CD4-positive, alpha-beta memory T cell (primary cell): ENCODE data around the gene IFITM1. TPM values are rescaled to one million over a fixed set of nuclear protein-coding genes. Genes with fewer than 3 reads are reported as not detected.
"Not testable (repeated sequence)": the region's sequence is repeated elsewhere in the genome, so short reads cannot be mapped to it uniquely, and the experiment has no call there.

Experiments
- CTCF ChIA-PET: fragments of 350-600 bp; sonication (Branson Sonifier 250); formaldehyde crosslinking; loops from one replicate; lab custom pipeline; 2021; ENCODE audit warnings: inconsistent platforms; ENCODE audit not compliant: partially characterized antibody; lab: Charles Lee
- POLR2A ChIA-PET: fragments of 350-600 bp; sonication (Branson Sonifier 250); formaldehyde crosslinking; loops from one replicate; lab custom pipeline; 2021; ENCODE audit not compliant: partially characterized antibody; lab: Charles Lee
- DNase-seq, 5 donors: peaks; one replicate each; pipeline versions ENCODE4 v3.0.0 to v3.0.0-alpha.2; 2020 to 2022; ENCODE audit warnings: mixed read lengths in 1 of 5
- H3K27ac ChIP-seq: one replicate; pipeline ENCODE4 v1.7.0; 2013; ENCODE audit warnings: low read depth, low read length
- H3K27me3 ChIP-seq: 2 replicates; pipeline ENCODE4 v1.7.0; 2013; ENCODE audit warnings: mild to moderate bottlenecking, low read length, moderate library complexity; ENCODE audit not compliant: insufficient read depth
- H3K36me3 ChIP-seq: 2 replicates; pipeline ENCODE4 v1.7.0; 2013; ENCODE audit warnings: mild to moderate bottlenecking, low read length, moderate library complexity; ENCODE audit not compliant: insufficient read depth
- H3K4me1 ChIP-seq: 2 replicates; pipeline ENCODE4 v1.7.0; 2013; ENCODE audit warnings: mild to moderate bottlenecking, low read length, moderate library complexity; ENCODE audit not compliant: insufficient read depth
- H3K4me3 ChIP-seq, 2 donors: one replicate each; pipeline ENCODE4 v1.7.0; 2013; ENCODE audit warnings: low read length in 2 of 2, mild to moderate bottlenecking in 1 of 2
- H3K9me3 ChIP-seq, 2 donors: one replicate each; pipeline ENCODE4 v1.7.0; 2013; ENCODE audit warnings: low read length in 2 of 2, control low read depth in 1 of 2; ENCODE audit not compliant: control insufficient read depth in 1 of 2
- H3K27ac Mint-ChIP-seq, 7 donors: one replicate each; pipeline ENCODE4 v1.8.0; 2020 to 2021; ENCODE audit warnings: mixed read lengths in 7 of 7, mild to moderate bottlenecking in 6 of 7, inconsistent platforms in 3 of 7, moderate library complexity in 3 of 7
- H3K27me3 Mint-ChIP-seq, 2 donors: one replicate each; pipeline ENCODE4 v1.8.0; 2020 to 2021; ENCODE audit warnings: mixed read lengths in 2 of 2
- H3K36me3 Mint-ChIP-seq, 2 donors: one replicate each; pipeline ENCODE4 v1.8.0; 2020 to 2021; ENCODE audit warnings: mixed read lengths in 2 of 2, inconsistent platforms in 1 of 2, mild to moderate bottlenecking in 1 of 2
- H3K4me1 Mint-ChIP-seq, 4 donors: one replicate each; pipeline ENCODE4 v1.8.0; 2020 to 2021; ENCODE audit warnings: mixed read lengths in 4 of 4, mild to moderate bottlenecking in 1 of 4
- H3K4me3 Mint-ChIP-seq, 8 donors: one replicate each; pipeline ENCODE4 v1.8.0; 2020 to 2021; ENCODE audit warnings: mixed read lengths in 8 of 8, mild to moderate bottlenecking in 7 of 8, moderate library complexity in 6 of 8, inconsistent platforms in 3 of 8
- H3K9me3 Mint-ChIP-seq, 8 donors: one replicate each; pipeline ENCODE4 v1.8.0; 2020 to 2021; ENCODE audit warnings: mixed read lengths in 8 of 8, mild to moderate bottlenecking in 5 of 8, inconsistent platforms in 3 of 8, moderate library complexity in 1 of 8
- intact Hi-C: fragments of 100-400 bp; cut with micrococcal nuclease; formaldehyde crosslinking; loops from one replicate; pipeline ENCODE4 v1.15.1; 2023
- polyA plus RNA-seq, 2 donors: library from polyadenylated mRNA; unstranded; fragments of 300-500 nt; fragmentation: Illumina TruSeq; gene quantifications; one replicate each; pipeline ENCODE4 v1.2.3, GENCODE V29; 2021
- total RNA-seq, 2 experiments: library from RNA; stranded (reverse); gene quantifications; one replicate each; pipeline ENCODE4 v1.2.3, GENCODE V29; 2021

The IFITM1 gene
- total and polyA plus RNA-seq, 4 experiments from 2014 or later, result 119 to 2,173 (median 1,097) TPM

- H3K4me3 ChIP-seq, result peak overlapping the region; percentile 59 to 91
- H3K27ac ChIP-seq, result peak overlapping the region; percentile 76
- H3K27me3 Mint-ChIP-seq, result no peaks in the 10 kb centered on the region
- ChIA-PET CTCF (interaction anchor here (2.7 to 4.0 kb wide), 7 partner anchors 10 to 134 kb away, joined by 12 to 46 read pairs (median 23); no protein-coding TSS in a partner anchor), POLR2A (interaction anchor here (0.6 to 7.2 kb wide), 24 partner anchors 9 to 191 kb away, joined by 3 to 66 read pairs (median 8); partner anchors contain the start of genes ANO9, BET1L, IFITM2 and PGGHG)
- intact Hi-C loops, result loop anchor here (2.0 kb wide), 3 partner anchors 65 to 109 kb away; partner anchors contain the start of genes BET1L and RIC8A
- peaks cover 0 to 2% (median 0%) of the 10 kb centered on the region in 8 donors for H3K9me3 Mint-ChIP-seq
- H3K27me3 ChIP-seq, result no peaks in the 10 kb centered on the region
- H3K9me3 ChIP-seq, result no peaks in the 10 kb centered on the region
- peaks cover 36% of the 10 kb centered on the region for H3K4me1 ChIP-seq
- peaks cover 27 to 42% of the 10 kb centered on the region in 2 donors for H3K36me3 Mint-ChIP-seq
- H3K27ac Mint-ChIP-seq, result peak overlapping the region; percentile 82 to 100 (median 98)
- peak overlapping the region; percentile 92 to 99 (median 98) for H3K4me3 Mint-ChIP-seq
- H3K36me3 ChIP-seq, result peaks cover 8% of the 10 kb centered on the region
- no peak for DNase-seq
- peaks cover 28 to 59% (median 38%) of the 10 kb centered on the region in 4 donors for H3K4me1 Mint-ChIP-seq
Observed at GRCh38 chr11:315516-315994, 1.7 kb downstream of the IFITM1 start.

- peaks cover 36% of the 10 kb centered on the region for H3K4me1 ChIP-seq
- H3K27ac ChIP-seq, result peak overlapping the region; percentile 76
- POLR2A ChIA-PET, result interaction anchor here (0.7 to 7.2 kb wide), 28 partner anchors 10 to 221 kb away, joined by 3 to 66 read pairs (median 6); partner anchors contain the start of genes ANO9, BET1L, IFITM2 and IFITM5
- CTCF ChIA-PET, result interaction anchor here (0.8 to 4.0 kb wide), 12 partner anchors 11 to 135 kb away, joined by 3 to 46 read pairs (median 13); partner anchors contain the start of gene PGGHG
- H3K4me1 Mint-ChIP-seq, result peaks cover 30 to 61% (median 40%) of the 10 kb centered on the region in 4 donors
- H3K36me3 Mint-ChIP-seq, result peaks cover 27 to 42% of the 10 kb centered on the region in 2 donors
- H3K9me3 Mint-ChIP-seq, result peaks cover 0 to 2% (median 0%) of the 10 kb centered on the region in 8 donors
- DNase-seq, result peak in 3 of 5 donors; percentile 43 to 65 (median 51)
- intact Hi-C loops, result loop anchor here (2.0 kb wide), 1 partner anchor 47 kb away; no protein-coding TSS in a partner anchor
- peak overlapping the region; percentile 89 to 99 (median 97) for H3K27ac Mint-ChIP-seq
- no peaks in the 10 kb centered on the region for H3K9me3 ChIP-seq
- H3K27me3 ChIP-seq, result no peaks in the 10 kb centered on the region
- no peaks in the 10 kb centered on the region for H3K27me3 Mint-ChIP-seq
- peaks cover 8% of the 10 kb centered on the region for H3K36me3 ChIP-seq
- peak overlapping the region; percentile 59 to 91 for H3K4me3 ChIP-seq
- H3K4me3 Mint-ChIP-seq, result peak overlapping the region; percentile 90 to 99 (median 95)
Observed at GRCh38 chr11:316031-316701, 2.3 kb downstream of the IFITM1 start.

GRCh38 chr11:316891-317301 lies 3.1 kb downstream of the IFITM1 start:
- no peaks in the 10 kb centered on the region for H3K9me3 ChIP-seq
- peaks cover 8% of the 10 kb centered on the region for H3K36me3 ChIP-seq
- DNase-seq, result peak in 2 of 5 donors; percentile 29 to 34
- no peaks in the 10 kb centered on the region for H3K27me3 ChIP-seq
- peak overlapping the region; percentile 76 for H3K27ac ChIP-seq
- H3K4me1 Mint-ChIP-seq, result peaks cover 28 to 57% (median 38%) of the 10 kb centered on the region in 4 donors
- peak overlapping the region; percentile 59 to 91 for H3K4me3 ChIP-seq
- H3K9me3 Mint-ChIP-seq, result peaks cover 0 to 2% (median 0%) of the 10 kb centered on the region in 8 donors
- ChIA-PET CTCF (interaction anchor here (0.6 to 4.0 kb wide), 18 partner anchors 8 to 201 kb away, joined by 3 to 46 read pairs (median 5); partner anchors contain the start of genes IFITM2, IFITM5 and PGGHG), POLR2A (interaction anchor here (0.7 to 7.2 kb wide), 24 partner anchors 8 to 220 kb away, joined by 3 to 66 read pairs (median 4); partner anchors contain the start of genes BET1L, IFITM2, IFITM5 and LRRC56)
- H3K27ac Mint-ChIP-seq, result peak overlapping the region; percentile 89 to 99 (median 97)
- H3K27me3 Mint-ChIP-seq, result no peaks in the 10 kb centered on the region
- intact Hi-C loops, result loop anchor here (2.0 kb wide), 1 partner anchor 48 kb away; no protein-coding TSS in a partner anchor
- peaks cover 34% of the 10 kb centered on the region for H3K4me1 ChIP-seq
- H3K36me3 Mint-ChIP-seq, result peaks cover 27 to 38% of the 10 kb centered on the region in 2 donors
- H3K4me3 Mint-ChIP-seq, result peak overlapping the region; percentile 90 to 99 (median 95)

GRCh38 chr11:317668-318404 lies 4.0 kb downstream of the IFITM1 start:
- ChIA-PET CTCF (interaction anchor here (0.7 to 4.0 kb wide), 15 partner anchors 9 to 200 kb away, joined by 3 to 46 read pairs (median 12); partner anchors contain the start of genes IFITM2, IFITM5 and PGGHG), POLR2A (interaction anchor here (0.7 to 7.2 kb wide), 20 partner anchors 8 to 130 kb away, joined by 3 to 66 read pairs (median 8); partner anchors contain the start of genes BET1L, IFITM2, IFITM5 and PGGHG)
- H3K36me3 ChIP-seq, H3K9me3 ChIP-seq, H3K27me3 ChIP-seq, H3K27me3 Mint-ChIP-seq, H3K9me3 Mint-ChIP-seq: not testable (repeated sequence)
- DNase-seq, result peak in 1 of 5 donors; percentile 8
- Mint-ChIP-seq H3K27ac (peak overlapping the region; percentile 89 to 99 (median 97)), H3K36me3 (peaks cover 27 to 36% of the 10 kb centered on the region in 2 donors), H3K4me1 (peaks cover 24 to 49% (median 31%) of the 10 kb centered on the region in 4 donors), H3K4me3 (peak overlapping the region; percentile 90 to 99 (median 95))
- intact Hi-C loops, result loop anchor here (2.0 kb wide), 1 partner anchor 49 kb away; no protein-coding TSS in a partner anchor
- Histone ChIP-seq H3K27ac (peak overlapping the region; percentile 76), H3K4me1 (peaks cover 24% of the 10 kb centered on the region), H3K4me3 (peak overlapping the region; percentile 59 to 91)

DNA sequence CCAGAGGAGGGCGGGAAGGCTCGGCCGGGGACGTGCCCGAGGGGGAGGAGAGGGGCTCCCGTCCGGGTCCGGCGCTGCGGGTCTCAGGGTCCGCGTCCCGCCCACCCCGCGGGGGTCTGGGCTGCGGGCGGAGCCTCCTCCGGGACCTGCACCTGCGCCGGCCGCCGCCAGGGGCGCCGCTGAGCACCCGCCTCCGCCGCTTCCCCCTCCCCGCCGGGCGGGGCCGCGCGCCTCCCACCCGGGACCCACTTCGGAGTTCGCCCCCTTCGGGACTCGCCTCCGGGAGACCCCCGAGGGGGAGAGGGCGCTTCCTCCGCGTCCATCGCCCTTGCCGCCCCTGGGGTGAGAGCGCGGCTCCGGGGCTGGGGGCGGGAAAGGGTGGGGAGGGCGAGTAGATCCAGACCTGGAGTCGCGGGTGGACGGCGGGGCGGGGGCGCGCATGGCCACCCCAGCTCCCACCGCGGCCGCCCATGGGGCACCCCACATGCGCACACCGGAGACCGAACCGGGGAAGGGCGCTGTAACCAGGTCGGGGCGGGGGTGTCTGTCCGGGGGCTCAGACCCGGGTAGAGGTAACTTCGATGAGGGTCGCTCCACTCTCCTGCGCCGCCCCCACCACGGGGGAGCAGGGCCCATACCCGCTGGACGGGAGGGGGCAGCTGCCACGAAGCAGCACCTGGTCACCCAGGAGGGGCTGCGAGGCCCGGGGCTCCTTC lies 4.7 kb downstream of the IFITM1 start:
- H3K36me3 ChIP-seq, H3K27ac Mint-ChIP-seq, H3K9me3 Mint-ChIP-seq, DNase-seq, H3K27me3 ChIP-seq, H3K27me3 Mint-ChIP-seq, intact Hi-C loops, H3K9me3 ChIP-seq: not testable (repeated sequence)
- Mint-ChIP-seq H3K4me1 (peaks cover 19 to 42% (median 26%) of the 10 kb centered on the region in 4 donors), H3K36me3 (peaks cover 27 to 33% of the 10 kb centered on the region in 2 donors), H3K4me3 (peak overlapping the region in 2 of 8 donors; percentile 83 to 84)
- Histone ChIP-seq H3K4me1 (peaks cover 17% of the 10 kb centered on the region), H3K4me3 (peak overlapping the region in 1 of 2 donors; percentile 19), H3K27ac (peak overlapping the region; percentile 76)
- ChIA-PET CTCF (interaction anchor here (1.2 to 4.0 kb wide), 7 partner anchors 9 to 131 kb away, joined by 4 to 46 read pairs (median 23); no protein-coding TSS in a partner anchor), POLR2A (interaction anchor here (1.1 to 7.2 kb wide), 10 partner anchors 7 to 111 kb away, joined by 6 to 66 read pairs (median 44); partner anchors contain the start of genes BET1L, IFITM2, PGGHG and RIC8A)
